GDM1 (cell line): ENCODE measurements around the gene PRR14.
A peak's percentile ranks its signal among the peaks of the same experiment; 100 is the strongest.
"Not testable (repeated sequence)": the region's sequence is repeated elsewhere in the genome, so short reads cannot be mapped to it uniquely, and the experiment has no call there.

ENCODE experiments used
- DNase-seq: peaks from one replicate; lab custom pipeline; 2025; lab: John Stamatoyannopoulos, UW

The PRR14 gene

DNA sequence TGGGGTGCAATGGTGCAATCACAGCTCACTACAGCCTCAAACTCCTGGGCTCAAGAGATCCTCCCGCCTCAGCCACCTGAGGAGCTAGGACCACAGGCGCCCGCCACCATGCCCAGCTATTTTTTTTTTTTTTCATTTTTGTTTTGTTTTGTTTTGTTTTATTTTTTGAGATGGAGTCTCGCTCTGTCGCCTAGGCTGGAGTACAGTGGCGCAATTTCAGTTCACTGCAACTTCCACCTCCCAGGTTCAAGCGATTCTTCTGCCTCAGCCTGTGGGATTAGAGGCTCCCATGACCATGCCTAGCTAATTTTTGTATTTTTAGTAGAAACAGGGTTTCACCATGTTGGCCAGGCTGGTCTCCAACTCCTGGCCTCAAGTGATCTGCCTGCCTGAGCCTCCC, 18.3 kb upstream of the PRR14 start:
- not testable (repeated sequence) for DNase-seq

GRCh38 chr16:30633526-30633925, 17.2 kb upstream of the PRR14 start:
- no peak for DNase-seq

- DNase-seq, result no peak
Measured at GRCh38 chr16:30636599-30636998, 14.2 kb upstream of the PRR14 start.

GRCh38 chr16:30637139-30637538, 13.6 kb upstream of the PRR14 start:
- DNase-seq, result not testable (repeated sequence)

GRCh38 chr16:30637944-30638343, 12.8 kb upstream of the PRR14 start:
- DNase-seq, result peak; percentile 3

GRCh38 chr16:30641378-30641982, 9.3 kb upstream of the PRR14 start:
- no peak for DNase-seq

DNA sequence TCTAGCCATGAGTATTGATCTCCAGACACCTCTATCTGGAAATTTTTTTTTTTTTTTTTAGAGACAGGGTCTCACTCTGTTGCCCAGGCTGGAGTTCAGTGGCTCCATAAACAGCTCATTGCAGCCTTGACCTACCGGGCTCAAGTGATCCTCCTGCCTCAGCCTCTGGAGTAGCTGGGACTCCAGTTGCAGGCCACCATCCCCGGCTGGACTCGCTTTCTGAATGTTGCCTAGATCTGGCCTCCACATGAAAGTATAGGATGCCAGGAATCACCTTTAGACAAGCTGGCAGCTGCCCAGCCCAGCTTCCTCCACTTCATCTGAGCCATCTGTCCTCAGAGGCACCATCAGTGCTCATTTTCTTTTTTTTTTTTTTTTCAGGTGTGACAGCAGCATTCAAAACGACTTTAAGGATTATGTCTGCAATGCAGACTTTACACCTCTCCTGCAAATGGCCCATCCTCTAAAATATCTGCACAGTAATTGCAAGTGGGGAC, 6.4 kb upstream of the PRR14 start:
- no peak for DNase-seq

DNA sequence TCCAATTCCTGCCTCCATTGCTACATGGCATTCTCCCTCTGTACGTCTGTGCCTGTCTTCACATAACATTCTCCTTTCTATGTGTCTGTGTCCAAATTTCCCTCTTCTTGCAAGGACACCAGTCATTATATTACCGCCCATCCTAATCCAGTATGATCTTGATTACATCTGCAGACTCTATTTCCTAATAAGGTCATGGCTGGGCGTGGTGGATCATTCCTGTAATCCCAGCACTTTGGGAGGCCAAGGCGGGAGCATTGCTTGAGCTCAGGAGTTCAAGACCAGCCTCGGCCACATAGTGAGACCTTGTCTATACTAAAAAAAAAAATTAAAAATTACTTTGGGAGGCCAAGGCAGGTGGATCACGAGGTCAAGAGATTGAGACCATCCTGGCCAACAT, 5.0 kb upstream of the PRR14 start:
- DNase-seq, result no peak

GRCh38 chr16:30647274-30647571, 3.5 kb upstream of the PRR14 start:
- no peak for DNase-seq

GRCh38 chr16:30649725-30650368, 913 bp upstream of the PRR14 start:
- no peak for DNase-seq

DNA sequence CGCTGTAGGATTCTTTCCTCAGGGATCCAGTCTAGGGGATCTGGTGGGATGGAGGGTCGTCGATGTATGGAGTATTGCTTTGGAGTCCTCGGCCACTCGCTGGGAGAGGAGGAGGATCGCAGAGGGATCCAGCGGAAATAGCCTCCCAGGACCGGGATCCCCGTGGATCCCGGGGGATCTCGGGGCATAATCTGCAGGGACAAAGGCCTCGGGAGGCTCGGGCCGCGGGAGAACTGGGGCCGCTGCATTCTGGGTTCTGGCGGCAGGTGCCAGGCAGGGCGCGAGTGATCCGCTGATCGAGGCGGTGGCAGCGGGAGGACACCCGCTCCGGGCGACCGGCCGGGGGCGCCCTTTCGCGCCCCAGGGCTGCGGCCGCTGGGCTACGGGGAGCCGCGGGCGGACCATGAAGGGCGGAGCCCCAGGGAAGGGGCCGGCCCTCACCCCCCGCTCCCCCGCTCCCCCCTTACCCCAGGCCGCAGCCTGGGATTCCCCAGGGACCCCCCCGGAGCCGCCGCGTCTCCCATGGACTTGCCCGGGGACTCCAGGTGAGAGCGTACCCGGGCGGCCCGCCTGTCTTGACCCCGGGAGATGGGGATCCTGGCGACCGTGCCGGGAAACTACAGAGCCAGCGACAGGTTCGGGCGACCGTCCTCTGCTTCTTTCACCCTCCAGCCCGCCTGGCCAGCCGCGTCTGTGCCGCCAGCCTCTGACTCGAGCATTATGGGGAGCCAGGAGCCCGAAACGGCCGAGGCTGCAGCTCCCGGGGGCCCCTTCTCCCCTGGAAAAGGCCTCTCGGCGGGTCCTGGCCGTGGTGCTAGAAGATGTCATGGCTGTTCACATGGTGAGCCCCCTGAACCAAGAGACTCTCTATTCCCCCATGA, 604 bp downstream of the PRR14 start:
- peak; percentile 59 for DNase-seq

DNA sequence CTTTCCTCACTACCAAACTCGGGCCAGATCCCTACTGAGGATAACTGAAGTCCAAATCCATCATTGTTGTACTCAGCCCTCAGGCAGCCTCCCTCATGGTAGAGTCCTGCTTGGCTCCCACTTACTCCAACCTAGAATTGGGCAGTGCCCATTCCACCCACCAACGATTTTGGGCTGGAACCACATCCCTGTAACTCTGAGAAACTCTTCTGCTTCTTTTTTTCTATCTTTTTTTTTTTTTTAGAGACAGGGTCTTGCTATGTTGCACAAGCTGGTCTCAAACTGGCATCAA, 1.2 kb downstream of the PRR14 start:
- no peak for DNase-seq

GRCh38 chr16:30652718-30653117, 2.0 kb downstream of the PRR14 start:
- no peak for DNase-seq

GRCh38 chr16:30654856-30655255, 4.1 kb downstream of the PRR14 start:
- DNase-seq, result no peak

GRCh38 chr16:30655815-30656347, 5.1 kb downstream of the PRR14 start:
- DNase-seq, result no peak

DNA sequence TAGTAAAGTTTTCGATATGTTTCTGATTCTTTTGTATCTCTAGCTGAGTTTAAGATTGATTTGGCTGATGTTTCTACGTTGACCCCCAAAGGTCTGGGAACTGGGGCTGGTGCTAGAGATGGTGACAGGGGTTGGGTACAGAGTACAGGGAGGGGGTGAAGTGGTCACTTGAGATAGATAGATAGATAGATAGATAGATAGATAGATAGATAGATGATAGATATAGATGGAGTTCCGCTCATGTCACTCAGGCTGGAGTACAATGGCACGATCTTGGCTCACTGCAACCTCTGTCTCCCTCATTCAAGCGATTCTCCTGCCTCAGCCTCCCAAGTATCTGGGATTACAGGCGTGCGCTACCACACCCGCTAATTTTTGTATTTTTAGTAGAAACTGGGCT, 5.6 kb downstream of the PRR14 start:
- no peak for DNase-seq

- no peak for DNase-seq
Measured at GRCh38 chr16:30656974-30657865, 6.5 kb downstream of the PRR14 start.

GRCh38 chr16:30657866-30658730, 7.3 kb downstream of the PRR14 start, which contains the start of gene FBRS:
TSS of gene FBRS (plus strand) at chr16:30658431. CDS start at chr16:30659519, 1,088 bp downstream.
- peak; percentile 100 for DNase-seq

DNA sequence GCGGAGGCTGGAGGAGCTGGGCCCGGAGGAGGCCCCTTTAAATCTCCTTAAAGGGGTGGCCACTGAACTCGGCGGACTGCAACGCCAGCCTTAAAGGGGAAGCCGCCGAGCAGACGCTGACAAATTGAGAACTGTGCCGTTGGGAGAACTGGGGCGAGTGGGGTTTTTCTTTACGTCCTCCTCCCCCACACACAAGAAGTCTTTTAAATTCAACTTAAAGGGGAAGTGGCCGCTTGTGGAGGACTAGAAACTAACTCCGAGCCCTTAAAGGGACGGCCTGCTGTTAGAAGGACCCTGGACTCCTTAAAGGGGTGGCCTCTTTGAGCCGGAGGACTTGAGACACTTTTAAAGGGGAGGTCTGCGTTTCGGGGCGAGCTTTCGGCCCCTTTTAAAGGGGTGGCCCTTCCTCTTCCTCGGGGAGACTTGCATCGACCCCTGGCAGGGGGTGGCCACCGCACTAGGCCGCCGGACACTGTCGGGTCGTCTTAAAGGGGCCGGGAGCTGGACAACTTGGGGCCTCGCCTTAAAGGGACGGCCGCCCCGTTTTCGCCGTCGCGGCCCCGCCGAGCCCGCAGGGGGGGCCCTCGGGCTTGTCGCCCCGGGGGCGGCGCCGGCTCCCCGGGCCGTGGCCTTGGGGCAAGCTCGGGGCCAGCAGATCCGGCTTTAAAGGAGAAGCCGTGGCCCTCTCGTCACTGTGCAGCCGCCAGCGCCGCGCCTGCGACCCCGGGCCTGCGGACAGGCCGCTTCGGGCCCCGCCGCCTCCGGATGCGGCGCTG, 8.2 kb downstream of the PRR14 start:
- DNase-seq, result peak; percentile 96
